Right ventricle myocardium superior (tissue), 1 donor: ENCODE data around the gene POLR1E. TPM values are rescaled to one million over a fixed set of nuclear protein-coding genes. Genes with fewer than 3 reads are reported as not detected.

Experiments used
- ATAC-seq: fragments of 200-7000 bp; cut with Tn5 transposase; one replicate; pipeline ENCODE4 v1.9.1; 2020; ENCODE audit warnings: mild to moderate bottlenecking; ENCODE audit not compliant: poor library complexity
- DNase-seq: peaks from one replicate; pipeline ENCODE4 v3.0.0-alpha.2; 2020
- intact Hi-C: fragments of 100-400 bp; cut with DNase I; formaldehyde crosslinking; loops from one replicate; pipeline ENCODE4 v1.11.2; 2022
- total RNA-seq: library from RNA; stranded (reverse); fragmentation: NEBNext Ultra II Directional; extraction: Animal tissue kit (Norgen Biotek cat#: 25700); gene quantifications from one replicate; pipeline ENCODE4 v1.2.1, GENCODE V29; 2021
- donor health status: DM: no; HTN: yes; CAD: no; lungs with severe emphysema.

POLR1E gene
- total RNA-seq, 1 donor from 2014 or later, result 10.2 TPM

DNA sequence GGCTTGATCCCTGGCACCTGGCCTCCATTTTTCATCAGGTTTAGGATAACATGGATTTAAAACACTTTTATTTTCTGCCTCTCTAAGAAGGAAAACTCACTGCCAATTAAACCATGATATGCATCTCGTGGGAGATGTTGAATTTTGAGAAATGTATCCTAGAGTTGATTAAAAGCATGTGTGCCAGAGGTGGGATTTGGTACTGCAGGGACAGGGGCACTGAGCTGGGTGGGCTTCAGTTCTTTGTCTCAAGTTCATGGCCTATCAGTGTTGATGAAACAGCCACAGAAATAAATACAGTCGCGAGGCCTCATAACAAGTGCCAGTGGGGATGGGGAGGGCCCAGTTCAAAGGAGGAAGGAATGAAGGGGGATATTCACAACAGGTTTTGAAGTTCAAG is 34.9 kb downstream of the POLR1E start:
- DNase-seq (no peak), ATAC-seq (no peak)
- intact Hi-C loops, result no loop called here

DNA sequence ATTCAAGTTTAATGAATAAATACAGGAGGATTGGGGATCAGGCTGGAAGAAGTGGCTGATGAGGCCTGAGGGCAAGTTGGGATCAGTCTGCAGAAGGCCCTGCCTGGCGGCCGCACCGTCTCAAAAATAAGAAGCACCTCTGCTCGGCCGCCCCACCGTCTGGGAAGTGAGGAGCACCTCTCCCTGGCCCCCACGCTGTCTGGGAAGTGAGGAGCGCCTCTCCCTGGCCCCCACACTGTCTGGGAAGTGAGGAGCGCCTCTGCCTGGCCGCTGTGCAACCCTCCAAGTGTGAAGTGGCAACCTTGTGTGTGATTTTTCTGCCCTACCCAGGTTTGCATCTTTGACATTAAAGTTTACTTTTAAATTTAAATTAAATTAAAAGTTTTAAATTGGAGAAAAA is 35.4 kb downstream of the POLR1E start:
- no peak for ATAC-seq
- intact Hi-C loops, result no loop called here
- no peak for DNase-seq

DNA sequence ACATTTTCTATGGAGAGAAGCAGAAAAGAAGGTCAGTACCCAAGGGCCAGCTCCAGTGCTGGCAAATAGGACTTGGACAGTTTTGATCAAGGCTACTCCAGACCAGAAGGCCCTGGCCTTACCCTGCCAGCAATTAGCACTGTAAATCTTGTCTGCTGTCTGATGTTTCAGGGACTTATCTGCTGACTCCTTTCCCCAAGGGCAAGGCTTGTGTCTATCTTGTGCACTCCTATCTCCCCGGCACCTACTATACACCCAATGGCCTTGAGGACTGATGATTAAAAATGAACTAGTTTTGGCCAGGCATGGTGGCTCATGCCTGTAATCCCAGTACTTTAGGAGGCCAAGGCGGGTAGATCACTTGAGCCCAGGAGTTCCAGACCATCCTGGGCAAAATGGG is 37.2 kb downstream of the POLR1E start:
- intact Hi-C loops, result no loop called here

DNA sequence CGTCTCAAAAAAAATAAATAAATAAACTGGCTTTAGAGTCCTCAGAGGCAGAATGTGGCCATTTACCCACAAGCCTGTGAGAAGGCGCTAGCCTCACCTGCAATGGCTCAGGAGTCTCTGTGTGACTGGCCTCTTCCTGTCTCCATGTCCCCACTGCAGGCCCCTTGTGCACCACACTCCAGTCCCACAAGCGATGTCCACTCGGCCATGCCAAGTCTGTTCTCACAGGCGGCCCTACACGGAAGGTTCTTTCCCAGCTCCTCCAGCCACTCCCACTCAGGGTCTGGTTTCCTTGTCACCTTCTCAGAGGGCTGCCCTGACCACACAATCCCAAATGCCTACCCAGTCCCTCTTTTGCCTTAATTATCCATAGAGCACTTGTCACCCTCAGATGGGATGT is 38.2 kb downstream of the POLR1E start:
- DNase-seq (no peak), ATAC-seq (no peak)
- intact Hi-C loops, result no loop called here

More for the DNA sequence above, 37.2 kb downstream of the POLR1E start:
- ATAC-seq (no peak), DNase-seq (no peak)

DNA sequence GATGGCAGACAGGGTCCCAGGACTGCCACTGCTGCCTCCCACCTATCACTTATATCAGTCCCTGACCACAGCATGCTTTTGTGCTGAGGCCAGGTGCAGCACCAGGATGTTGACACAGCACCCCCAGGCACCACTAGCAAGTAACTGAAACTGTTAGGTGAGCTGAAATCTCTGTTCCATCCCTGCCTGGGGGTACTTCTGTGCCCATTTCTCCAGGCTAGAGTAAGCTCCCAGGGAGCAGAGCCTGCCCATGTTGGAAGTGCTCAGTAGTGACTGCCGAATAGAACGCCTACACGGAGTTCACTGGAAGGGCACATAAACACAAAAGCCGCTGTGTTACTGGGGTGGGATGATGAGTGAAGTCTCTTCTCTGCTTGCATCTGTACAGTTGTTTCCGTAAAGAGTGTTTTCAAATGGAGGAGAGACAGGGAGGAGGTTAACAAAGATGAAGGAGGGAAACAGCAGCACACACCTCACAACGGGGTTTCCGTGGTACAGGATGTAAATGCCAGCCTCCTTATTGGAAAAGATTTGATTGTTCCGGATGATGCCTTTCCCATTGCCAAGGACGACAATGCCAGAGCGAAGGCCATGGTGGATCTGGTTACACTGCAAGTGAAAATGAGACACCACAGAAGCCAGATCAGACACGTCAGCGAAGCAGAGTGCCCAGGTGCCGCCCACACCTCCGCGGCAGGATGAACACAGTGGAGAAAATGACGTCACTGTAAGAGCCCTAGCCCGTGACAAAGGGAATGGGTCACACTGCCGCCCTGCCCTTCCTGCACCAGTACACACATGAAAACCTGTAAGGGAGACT is 43.1 kb downstream of the POLR1E start:
- ATAC-seq, result no peak
- DNase-seq, result no peak
- intact Hi-C loops, result no loop called here

DNA sequence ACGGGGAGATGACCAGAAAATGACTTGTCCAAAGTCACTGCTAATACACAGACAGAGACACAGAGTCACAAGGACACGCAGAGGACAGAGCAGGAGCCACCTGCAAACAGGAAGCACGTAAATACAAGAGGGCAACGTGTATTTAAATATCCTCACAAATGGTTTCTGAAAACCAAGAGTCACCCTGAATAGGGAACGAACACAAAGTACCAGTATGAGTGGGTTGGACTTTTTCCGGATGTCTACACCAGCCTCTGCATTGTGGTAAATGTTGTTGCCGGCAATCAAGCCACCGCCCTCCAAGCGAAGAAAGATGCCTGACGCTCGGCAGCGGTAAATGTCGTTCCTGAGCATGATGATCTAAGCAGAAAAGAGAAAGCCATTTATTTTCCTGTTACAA is 46.0 kb downstream of the POLR1E start:
- intact Hi-C loops, result no loop called here
- DNase-seq, result no peak
- no peak for ATAC-seq

DNA sequence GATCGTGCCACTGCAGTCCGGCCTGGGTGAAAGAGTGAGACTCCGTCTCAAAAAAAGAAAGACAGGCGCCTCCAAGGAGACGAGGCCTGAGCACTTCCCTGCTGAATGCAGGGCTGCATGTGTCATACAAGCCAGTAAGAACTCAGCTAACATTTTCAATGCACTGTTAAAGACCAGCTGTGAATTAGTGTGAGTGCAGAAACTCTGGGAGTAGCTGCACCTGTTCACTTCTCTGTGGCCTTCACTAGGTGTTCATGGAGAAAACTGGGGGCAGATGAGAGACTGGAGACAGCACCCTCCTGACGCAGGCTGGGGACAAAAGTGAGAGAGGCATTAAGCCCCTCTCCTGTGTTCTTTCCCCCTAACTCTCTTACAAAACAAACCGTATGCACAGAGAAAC is 48.7 kb downstream of the POLR1E start:
- ATAC-seq (no peak), DNase-seq (no peak)
- intact Hi-C loops, result no loop called here

DNA sequence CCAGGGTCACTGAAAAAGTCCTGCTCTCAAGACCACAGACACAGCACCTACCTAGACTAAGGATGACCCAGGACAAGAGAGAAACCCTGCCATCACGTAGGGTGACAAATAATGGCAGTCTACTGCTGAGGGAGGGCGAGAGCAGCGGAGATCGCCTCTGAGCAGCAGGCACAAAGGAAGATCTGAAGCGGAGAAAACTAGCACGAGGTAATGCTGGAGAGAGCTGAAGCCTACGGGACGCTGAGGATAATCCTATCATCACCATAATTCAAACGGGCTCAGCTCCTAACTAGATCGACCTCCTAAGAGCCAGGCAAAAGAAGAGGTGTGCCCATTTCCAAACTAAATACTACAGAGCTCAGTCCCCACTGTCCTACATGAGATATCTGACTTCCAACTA is 49.2 kb downstream of the POLR1E start:
- ATAC-seq (no peak), DNase-seq (no peak)
- intact Hi-C loops, result no loop called here

DNA sequence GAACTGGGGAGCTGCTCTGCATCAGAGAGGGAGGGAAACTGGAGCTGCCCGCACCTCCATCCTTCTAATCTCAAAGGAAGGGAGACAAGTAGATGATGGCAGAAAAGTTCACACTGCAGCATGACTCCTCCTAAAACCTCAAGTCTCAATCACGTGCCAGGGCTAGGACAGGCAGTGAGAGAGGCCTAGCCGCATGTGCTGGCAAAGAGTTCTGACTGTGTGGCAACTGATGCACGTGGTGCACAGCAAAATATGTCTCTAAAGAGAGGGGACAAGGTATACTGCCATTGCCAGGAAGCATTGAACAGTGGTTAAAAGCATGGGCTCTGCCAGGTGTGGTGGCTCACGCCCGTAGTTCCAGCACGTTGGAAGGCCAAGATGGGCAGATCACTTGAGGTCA is 52.4 kb downstream of the POLR1E start:
- no peak for ATAC-seq
- intact Hi-C loops, result no loop called here

DNA sequence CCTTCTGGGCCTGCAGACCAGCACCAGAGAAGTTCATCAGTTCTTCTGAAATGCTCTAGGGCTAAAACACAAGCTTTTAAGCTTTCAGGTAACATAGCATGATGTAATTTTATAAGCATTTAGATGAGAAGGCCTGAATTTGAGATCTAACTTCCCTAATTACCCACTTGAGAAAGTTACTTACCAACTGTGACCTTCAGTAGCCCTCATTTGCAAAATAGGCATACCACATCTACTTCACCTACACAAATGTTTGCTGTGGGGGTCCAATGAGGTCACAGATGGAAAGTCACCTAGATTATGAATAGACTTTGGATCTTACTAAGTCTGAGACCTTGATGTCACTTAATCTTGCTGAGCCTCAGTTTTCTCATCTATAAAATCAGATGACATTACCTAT is 53.9 kb downstream of the POLR1E start:
- no peak for ATAC-seq
- DNase-seq, result no peak
- intact Hi-C loops, result no loop called here

More for the DNA sequence above, 52.4 kb downstream of the POLR1E start:
- DNase-seq, result no peak

DNA sequence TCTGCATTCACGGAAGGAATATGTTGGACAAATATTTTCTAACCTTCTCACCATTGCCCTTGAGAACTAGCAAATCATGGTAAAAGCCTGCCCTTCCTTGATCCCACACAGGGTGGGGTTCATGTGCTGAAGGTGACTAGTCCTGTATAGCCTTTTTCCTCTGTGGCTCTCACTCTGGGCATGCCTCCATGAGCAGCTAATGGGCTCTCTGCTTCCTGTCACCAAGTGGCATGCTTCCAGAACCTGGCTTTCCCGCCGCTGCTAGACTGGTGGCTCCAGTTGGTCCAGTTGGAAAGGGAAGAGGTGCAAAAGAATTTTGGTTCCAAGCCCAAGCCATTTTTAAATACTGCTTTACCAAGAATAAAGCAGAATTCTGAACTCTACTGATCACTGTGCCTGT is 54.9 kb downstream of the POLR1E start:
- ATAC-seq, result peak; percentile 89
- DNase-seq, result peak; percentile 67
- intact Hi-C loops, result no loop called here

DNA sequence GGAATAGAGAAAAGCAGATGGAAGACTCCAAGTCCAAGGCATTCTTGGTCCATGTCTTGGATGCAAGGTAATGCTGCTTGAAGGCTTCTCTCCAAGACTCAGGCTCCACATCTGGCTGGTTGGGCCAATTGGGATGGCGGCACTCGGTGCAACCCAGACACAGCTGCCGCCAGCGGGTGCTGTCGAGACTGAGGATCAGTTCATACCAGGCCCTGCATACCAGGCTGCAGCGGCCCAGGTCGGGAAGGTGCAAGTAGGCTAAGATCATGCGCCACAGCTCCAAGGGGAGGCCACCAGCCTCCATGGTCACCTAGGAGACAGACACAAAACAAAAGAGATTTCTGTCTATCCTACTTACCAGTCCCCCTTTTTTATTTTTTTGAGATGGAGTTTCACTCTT is 55.7 kb downstream of the POLR1E start:
- intact Hi-C loops, result no loop called here
- ATAC-seq (no peak), DNase-seq (no peak)

DNA sequence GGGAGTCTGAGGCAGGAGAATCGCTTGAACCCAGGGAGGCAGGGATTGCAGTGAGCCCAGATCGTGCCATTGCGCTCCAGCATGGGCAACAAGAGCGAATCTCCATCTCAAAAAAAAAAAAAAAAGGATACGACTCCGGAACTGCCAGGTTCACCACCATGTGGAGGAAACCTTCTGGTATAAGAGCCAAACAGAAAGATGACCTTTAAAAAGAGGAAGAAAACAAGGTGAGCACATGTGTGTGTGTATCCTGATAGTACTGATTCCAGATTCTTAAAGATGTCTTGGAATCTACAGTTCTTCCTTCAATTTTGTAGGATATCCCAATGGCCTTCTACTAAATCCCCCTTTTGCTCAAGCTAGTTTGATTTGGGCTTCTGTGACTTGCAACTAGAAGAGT is 56.7 kb downstream of the POLR1E start:
- intact Hi-C loops, result no loop called here
- no peak for ATAC-seq
- DNase-seq, result no peak

DNA sequence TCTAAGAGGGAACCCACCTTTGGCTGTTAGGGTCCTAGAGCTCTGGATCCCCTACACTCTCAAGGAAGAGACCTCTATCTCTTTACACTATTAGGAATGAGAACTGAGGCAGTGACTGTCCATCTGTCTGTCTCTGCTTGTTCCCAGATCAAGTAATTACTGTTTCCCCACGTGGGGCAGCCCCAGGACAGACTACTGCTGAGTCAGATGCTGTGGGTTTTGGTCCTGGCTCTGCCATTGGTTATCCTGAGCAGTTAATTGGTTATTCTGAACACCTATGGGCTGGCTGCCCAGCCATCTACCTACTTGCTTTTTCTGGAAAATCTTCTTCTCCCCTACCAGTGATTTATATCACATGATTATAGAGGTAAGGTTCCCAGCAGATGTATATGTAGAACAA is 57.1 kb downstream of the POLR1E start:
- no peak for ATAC-seq
- intact Hi-C loops, result no loop called here
- DNase-seq, result no peak

DNA sequence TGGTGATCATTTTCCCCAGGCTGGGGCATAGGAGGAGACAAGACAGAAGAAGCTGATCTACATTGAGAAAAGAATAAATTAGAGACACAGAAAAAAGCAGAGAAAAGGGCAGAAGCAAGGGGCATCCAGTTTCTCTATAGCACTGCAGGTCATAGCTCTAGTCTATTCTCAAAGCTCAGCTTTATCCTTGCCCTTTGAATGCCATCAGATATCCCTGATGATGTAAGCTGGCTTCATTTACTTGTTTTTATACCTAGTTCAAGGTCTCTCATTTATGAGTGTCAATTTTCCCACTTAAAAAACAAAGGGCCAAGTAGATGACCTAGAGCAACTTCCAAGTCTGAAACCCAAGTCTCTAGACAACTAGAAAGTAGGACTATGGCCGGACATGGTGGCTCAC is 57.7 kb downstream of the POLR1E start:
- DNase-seq, result no peak
- ATAC-seq, result no peak
- intact Hi-C loops, result no loop called here

DNA sequence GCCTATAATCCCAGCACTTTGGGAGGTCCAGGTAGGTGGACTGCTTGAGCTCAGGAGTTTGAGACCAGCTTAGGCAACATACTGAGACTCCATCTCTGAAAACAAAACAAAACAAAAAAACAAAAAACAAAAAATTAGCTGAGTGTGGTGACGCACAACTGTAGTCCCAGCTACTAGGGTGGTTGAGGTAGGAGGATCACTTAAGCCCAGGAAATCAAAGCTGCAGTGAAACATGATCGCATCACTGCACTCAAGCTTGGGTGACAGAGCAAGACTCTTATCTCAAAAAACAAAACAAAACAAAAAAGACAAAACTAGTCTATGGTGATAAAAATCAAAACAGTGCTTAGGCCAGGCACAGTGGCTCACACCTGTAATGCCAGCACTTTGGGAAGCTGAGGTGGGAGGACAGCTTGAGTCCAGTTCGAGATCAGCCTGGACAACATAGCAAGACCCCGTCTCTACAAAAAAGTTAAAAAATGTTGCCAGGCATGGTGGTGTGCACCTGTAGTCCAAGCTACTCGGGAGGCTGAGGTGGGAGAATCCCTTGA is 61.7 kb downstream of the POLR1E start:
- ATAC-seq, result no peak
- intact Hi-C loops, result no loop called here
- DNase-seq, result no peak

DNA sequence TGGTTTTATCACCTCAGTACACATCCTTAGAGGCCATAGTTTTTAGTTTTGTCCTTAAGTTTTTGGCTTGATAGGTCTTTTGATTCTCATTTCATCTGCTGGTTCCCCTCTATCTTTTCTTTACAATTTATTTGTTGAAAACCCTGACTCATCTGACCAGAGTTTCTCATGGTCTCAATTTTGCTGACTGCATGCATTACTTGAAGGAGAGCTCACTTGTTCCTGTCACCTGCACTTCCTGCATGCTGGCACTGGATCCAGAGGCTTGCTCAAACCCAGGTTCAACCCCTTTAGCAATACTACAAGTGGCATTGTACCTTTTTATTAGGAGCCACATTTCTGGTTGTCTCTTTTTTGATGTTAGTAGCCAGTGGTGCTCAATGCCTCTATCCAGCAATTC is 63.8 kb downstream of the POLR1E start:
- intact Hi-C loops, result no loop called here
- ATAC-seq (no peak), DNase-seq (no peak)

DNA sequence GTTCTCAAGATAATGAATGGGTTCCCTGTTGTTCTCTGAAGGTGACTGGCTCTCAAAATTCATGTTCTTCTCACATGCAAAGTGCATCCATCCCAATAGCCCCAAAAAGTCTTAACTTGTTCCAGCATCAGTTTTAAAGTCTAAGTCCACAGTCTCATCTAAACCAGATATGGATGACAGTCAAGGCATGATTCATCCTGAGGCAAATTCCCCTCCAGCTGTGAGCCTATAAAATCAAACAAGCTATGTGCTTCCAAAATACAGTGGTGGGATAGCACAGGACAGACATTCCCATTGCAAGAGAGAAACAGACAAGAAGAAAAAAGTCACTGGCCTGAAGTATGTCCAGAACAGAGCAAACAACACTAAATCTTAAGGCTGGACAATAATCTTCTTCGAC is 65.0 kb downstream of the POLR1E start:
- DNase-seq, result no peak
- no peak for ATAC-seq
- intact Hi-C loops, result no loop called here

DNA sequence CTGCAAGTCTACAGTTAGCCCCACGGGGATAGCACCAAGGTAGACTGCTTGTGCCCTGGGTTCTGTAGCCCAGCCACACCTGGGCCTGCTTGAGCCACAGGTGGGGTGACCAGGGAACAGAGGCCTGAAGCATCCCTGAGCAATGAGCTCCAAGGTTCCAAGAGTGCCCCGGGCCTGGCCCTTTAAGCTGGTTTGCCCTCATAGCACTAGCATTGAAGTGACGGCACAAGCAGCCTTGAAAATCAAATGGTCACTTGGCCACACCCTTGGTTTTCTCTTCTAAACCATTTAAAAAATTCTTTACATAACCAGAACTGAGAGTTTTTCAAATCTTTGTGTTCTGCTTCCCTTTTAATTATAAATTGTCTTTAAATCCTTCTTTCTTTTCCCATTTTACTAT is 65.7 kb downstream of the POLR1E start:
- ATAC-seq (no peak), DNase-seq (no peak)
- intact Hi-C loops, result no loop called here

DNA sequence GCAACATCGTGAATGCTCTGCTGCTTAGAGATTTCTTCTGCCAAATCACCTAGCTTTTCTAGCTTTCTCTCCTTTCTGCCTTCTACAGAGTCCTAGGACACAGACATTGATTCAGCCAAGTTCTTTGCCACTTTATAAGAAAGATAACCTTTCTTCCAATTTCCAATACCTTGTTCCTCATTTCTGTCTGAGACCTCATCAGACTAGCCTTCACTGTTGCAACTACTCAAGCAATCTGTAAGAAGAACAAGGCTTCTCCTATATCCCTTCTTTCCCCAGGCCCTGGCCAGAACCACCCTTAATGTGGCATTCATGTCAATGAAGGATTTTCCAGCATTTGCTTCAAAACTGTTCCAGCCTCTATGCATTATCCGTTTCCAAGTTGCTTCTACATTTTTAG is 66.1 kb downstream of the POLR1E start:
- ATAC-seq, result no peak
- intact Hi-C loops, result no loop called here
- DNase-seq, result no peak
